ENCODE data around the gene PICK1.
"Not testable (repeated sequence)": the region's sequence is repeated elsewhere in the genome, so short reads cannot be mapped to it uniquely, and the experiment has no call there.

DNA sequence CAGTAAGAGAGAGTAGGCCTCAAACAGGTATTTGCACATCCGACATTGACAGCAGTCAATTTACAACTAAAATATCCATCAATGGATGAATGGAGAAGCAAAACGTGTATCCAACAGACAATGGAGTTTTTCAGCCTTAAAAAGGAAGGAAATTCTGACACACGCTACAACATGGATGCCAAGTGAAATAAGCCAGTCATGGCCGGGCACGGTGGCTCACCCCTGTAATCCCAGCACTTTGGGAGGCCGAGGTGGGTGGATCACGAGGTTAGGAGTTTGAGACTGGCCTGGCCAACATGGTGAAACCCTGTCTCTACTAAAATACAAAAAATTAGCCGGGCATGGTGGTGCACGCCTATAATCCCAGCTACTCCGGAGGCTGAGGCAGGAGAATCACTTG is 60.4 kb downstream of the PICK1 start:
- TF ChIP-seq, protein P1, sequence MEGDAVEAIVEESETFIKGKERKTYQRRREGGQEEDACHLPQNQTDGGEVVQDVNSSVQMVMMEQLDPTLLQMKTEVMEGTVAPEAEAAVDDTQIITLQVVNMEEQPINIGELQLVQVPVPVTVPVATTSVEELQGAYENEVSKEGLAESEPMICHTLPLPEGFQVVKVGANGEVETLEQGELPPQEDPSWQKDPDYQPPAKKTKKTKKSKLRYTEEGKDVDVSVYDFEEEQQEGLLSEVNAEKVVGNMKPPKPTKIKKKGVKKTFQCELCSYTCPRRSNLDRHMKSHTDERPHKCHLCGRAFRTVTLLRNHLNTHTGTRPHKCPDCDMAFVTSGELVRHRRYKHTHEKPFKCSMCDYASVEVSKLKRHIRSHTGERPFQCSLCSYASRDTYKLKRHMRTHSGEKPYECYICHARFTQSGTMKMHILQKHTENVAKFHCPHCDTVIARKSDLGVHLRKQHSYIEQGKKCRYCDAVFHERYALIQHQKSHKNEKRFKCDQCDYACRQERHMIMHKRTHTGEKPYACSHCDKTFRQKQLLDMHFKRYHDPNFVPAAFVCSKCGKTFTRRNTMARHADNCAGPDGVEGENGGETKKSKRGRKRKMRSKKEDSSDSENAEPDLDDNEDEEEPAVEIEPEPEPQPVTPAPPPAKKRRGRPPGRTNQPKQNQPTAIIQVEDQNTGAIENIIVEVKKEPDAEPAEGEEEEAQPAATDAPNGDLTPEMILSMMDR (IDR thresholded peaks at IDR 0.05), result not testable (repeated sequence)
- TF ChIP-seq POLR2A (IDR thresholded peaks at IDR 0.05), result not testable (repeated sequence)

Data from testis (tissue), 2 donors.